Naive B cell (primary cell): ENCODE data around the gene SOBP. TPM values are rescaled to one million over a fixed set of nuclear protein-coding genes. Genes with fewer than 3 reads are reported as not detected.
A peak's percentile ranks its signal among the peaks of the same experiment; 100 is the strongest.

Source experiments
- ATAC-seq, 2 donors: fragments of 150-1000 bp; cut with Tn5 transposase; 2 replicates each; pipeline ENCODE4 v1.10.0; 2021; ENCODE audit warnings: low read depth in 2 of 2, mild to moderate bottlenecking in 2 of 2, moderate library complexity in 2 of 2
- DNase-seq: peaks from one replicate; pipeline ENCODE4 v3.0.0; 2022
- H3K27ac Mint-ChIP-seq, 6 donors: one replicate each; pipeline ENCODE4 v1.8.0; 2020 to 2022; ENCODE audit warnings: mild to moderate bottlenecking in 6 of 6, mixed read lengths in 6 of 6, moderate library complexity in 5 of 6, inconsistent platforms in 2 of 6
- H3K27me3 Mint-ChIP-seq, 3 donors: one replicate each; pipeline ENCODE4 v1.8.0; 2021 to 2022; ENCODE audit warnings: mixed read lengths in 3 of 3, mild to moderate bottlenecking in 1 of 3
- H3K36me3 Mint-ChIP-seq, 2 donors: one replicate each; pipeline ENCODE4 v1.8.0; 2020 to 2022; ENCODE audit warnings: mixed read lengths in 2 of 2, inconsistent platforms in 1 of 2, mild to moderate bottlenecking in 1 of 2
- H3K4me1 Mint-ChIP-seq, 3 donors: one replicate each; pipeline ENCODE4 v1.8.0; 2020 to 2022; ENCODE audit warnings: mixed read lengths in 3 of 3, inconsistent platforms in 1 of 3, mild to moderate bottlenecking in 1 of 3, moderate library complexity in 1 of 3
- H3K4me3 Mint-ChIP-seq, 8 donors: one replicate each; pipeline ENCODE4 v1.8.0; 2020 to 2022; ENCODE audit warnings: mild to moderate bottlenecking in 8 of 8, mixed read lengths in 8 of 8, moderate library complexity in 8 of 8, inconsistent platforms in 2 of 8
- H3K9me3 Mint-ChIP-seq, 7 donors: one replicate each; pipeline ENCODE4 v1.8.0; 2020 to 2022; ENCODE audit warnings: mixed read lengths in 7 of 7, mild to moderate bottlenecking in 5 of 7, inconsistent platforms in 2 of 7, moderate library complexity in 1 of 7
- polyA plus RNA-seq, 6 donors: library from polyadenylated mRNA; unstranded; fragments of 300-500 nt; fragmentation: Illumina TruSeq; gene quantifications; one replicate each; pipeline ENCODE4 v1.2.3, GENCODE V29; 2021; ENCODE audit warnings: low read depth in 6 of 6

SOBP gene
- polyA plus RNA-seq, 6 donors from 2014 or later, result 1.7 to 4.3 (median 2.3) TPM

DNA sequence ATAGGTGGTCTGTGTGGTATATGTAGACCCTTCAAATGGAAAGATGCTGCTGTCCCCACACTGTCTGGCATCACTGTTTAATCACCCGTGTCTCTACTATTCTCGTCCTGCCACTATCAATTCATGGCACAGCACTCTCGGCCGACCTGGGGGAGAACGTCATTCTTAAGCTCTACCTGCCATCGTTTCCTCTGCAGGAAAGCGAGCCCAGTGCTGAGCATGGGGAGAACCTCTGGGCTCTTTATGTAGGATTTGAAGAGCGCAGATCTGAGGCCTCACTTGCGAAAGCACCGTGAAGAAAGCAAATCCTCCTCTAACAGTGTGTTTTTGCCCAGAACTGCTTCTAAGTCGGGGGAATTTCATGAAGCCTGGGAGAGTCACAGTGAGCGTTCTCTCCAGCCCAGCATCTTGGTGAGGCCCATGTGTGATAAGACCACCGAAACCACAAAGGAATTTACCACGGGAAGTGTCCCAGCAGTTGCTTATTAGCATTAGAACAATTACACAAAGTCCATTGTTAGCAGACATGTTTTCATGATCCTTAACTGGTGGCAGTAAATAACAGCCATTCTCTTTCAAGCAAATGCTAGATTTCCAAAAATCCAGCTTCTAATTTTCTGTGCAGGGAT, 209.9 kb downstream of the SOBP start:
- H3K4me1 Mint-ChIP-seq, result peaks cover 0 to 7% (median 5%) of the 10 kb centered on the region in 3 donors
- H3K9me3 Mint-ChIP-seq, result no peaks in the 10 kb centered on the region
- H3K27ac Mint-ChIP-seq, result peak overlapping the region in 1 of 6 donors; percentile 66
- no peak overlapping the region for H3K4me3 Mint-ChIP-seq
- no peaks in the 10 kb centered on the region for H3K36me3 Mint-ChIP-seq
- no peak for ATAC-seq
- H3K27me3 Mint-ChIP-seq, result peaks cover 16 to 18% (median 17%) of the 10 kb centered on the region in 3 donors
- DNase-seq, result no peak

DNA sequence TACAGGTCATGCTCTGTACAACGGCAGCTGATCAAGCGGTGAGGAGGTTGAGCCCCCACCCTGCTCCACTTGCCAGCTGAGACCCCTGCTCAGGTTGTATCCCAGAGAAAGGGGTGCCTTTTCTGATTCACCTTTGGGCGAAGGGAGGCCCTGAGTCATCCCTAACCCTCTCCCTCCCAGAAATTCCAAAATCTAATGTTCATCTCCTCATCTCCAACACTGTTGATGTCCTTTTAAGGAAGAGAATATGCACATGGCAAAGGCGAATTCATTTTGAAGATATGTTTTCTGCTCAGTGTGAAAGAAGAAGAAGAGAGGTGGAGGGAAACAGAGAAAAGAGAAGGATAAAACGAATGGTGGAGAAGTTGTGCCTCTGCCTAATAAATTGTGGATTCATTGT, 213.7 kb downstream of the SOBP start:
- no peak for DNase-seq
- Mint-ChIP-seq H3K4me3 (no peak overlapping the region), H3K27ac (peak overlapping the region in 1 of 6 donors; percentile 83), H3K9me3 (no peaks in the 10 kb centered on the region), H3K4me1 (peaks cover 0 to 12% (median 5%) of the 10 kb centered on the region in 3 donors), H3K36me3 (peaks cover 0 to under 1% of the 10 kb centered on the region in 2 donors), H3K27me3 (peaks cover 0 to 2% (median under 1%) of the 10 kb centered on the region in 3 donors)
- no peak for ATAC-seq

DNA sequence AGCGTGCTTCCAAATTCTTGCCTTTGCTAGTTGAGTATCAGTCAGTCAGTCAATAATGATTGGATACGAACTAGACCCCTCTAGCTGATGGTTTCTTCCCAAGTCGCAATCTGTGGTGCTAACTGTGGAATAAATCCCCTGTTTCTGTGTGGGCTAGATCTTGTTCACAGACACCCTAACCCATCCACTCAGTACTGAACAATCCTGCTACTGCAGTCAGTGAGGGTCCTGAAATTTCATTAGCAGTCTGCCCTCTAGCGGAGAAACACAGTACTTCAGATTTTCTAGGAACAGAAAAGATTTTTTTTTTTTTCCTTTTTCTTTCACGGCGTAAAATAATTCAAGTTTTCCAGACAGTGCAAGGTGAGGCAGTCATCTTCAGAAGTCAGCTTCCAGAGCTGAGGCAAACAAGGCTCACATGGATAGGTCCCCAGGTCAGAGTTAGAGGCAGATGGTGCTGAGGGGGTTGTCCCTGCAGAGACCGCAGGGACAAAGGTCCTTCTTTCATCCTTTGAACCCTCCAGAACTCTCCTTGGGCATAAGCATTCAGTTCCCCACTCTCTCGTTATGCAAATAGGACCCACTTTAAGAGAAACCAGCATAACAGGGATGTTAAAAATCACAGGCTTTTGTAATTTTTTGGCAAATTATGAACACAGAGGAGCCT, 214.6 kb downstream of the SOBP start:
- peak; percentile 15 for DNase-seq
- Mint-ChIP-seq H3K9me3 (no peaks in the 10 kb centered on the region), H3K4me1 (peaks cover 0 to 12% (median 9%) of the 10 kb centered on the region in 3 donors), H3K4me3 (no peak overlapping the region), H3K36me3 (peaks cover 0 to 8% of the 10 kb centered on the region in 2 donors), H3K27ac (peak overlapping the region in 3 of 6 donors; percentile 6 to 72 (median 16)), H3K27me3 (no peaks in the 10 kb centered on the region)
- ATAC-seq, result peak; percentile 45 to 52

DNA sequence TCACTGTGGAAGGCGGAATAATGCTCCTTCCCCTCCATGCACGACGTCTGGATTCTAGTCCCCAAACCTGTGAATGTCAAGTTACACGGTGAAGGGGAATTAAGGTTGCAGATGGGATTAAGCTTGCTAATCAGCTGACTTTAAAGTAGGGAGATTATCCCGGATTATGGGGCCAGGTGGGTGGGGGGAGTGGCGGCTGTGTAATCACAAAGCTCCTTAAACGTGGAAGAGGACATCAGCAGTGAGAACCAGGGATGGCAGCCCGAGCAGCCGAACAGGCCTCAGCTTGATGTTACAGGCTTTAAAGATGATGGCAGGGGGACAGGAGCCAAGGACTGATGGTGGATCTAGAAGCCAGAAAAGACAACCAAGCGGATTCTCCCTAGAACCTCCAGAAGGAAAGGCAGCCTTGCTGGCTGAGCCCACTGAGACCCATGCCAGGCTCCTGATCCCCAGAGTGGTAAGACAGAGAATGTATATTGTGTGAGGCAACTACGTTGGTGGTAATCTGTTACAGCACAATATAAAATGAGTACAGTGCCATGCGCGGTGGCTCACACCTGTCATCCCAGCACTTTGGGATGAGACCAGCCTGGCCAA, 216.7 kb downstream of the SOBP start:
- H3K9me3 Mint-ChIP-seq, result no peaks in the 10 kb centered on the region
- H3K36me3 Mint-ChIP-seq, result peaks cover 0 to 8% of the 10 kb centered on the region in 2 donors
- peaks cover 0 to 12% (median 9%) of the 10 kb centered on the region in 3 donors for H3K4me1 Mint-ChIP-seq
- no peak overlapping the region for H3K4me3 Mint-ChIP-seq
- ATAC-seq, result no peak
- no peaks in the 10 kb centered on the region for H3K27me3 Mint-ChIP-seq
- DNase-seq, result no peak
- H3K27ac Mint-ChIP-seq, result peak overlapping the region in 1 of 6 donors; percentile 9

DNA sequence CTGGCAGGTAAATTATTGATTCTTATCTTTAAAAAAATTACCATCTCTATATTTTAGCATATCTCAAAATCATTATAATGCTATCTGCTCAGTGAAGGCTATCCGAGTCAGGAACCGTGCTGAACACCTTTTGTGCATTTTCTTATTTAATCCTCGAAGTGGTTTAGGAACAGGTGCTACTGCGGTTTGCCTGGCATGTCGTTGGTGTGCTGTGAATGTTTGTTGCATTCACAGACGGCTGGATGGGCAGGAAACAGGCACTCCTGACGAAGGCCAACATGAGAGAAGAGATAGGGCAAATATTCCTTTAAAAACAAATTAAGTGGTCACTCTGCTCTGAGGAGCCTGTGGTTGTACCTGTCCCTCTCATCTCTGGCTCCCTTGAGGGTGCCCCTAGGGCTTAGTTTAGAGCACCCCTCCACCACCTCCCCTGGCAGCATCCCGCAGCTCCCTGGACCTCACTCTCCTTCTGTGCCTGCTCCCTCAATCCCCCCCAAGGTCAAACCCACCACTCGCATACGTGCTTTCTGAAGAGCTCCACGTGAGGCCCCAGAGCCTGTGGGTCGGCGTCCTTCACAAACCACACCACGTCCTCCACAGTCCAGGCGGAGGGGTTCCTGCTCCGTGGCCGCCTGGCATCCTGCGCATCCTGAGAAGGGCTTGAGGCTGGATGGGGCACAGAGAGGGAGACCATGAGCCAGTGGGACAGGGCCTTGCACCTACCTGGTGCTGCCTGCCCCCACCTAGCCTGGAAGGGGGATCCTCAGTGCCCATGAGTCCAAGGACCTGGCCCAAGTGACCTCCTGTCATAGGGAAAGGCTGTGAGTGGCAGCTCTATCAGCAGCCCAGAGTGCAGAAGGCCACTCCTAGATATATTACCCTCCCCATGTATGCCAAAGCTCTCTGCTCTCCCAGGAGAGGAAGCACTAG, 217.7 kb downstream of the SOBP start:
- no peaks in the 10 kb centered on the region for H3K9me3 Mint-ChIP-seq
- no peak overlapping the region for H3K27ac Mint-ChIP-seq
- H3K27me3 Mint-ChIP-seq, result no peaks in the 10 kb centered on the region
- H3K4me3 Mint-ChIP-seq, result no peak overlapping the region
- DNase-seq, result no peak
- H3K36me3 Mint-ChIP-seq, result peaks cover 0 to 8% of the 10 kb centered on the region in 2 donors
- no peak for ATAC-seq
- H3K4me1 Mint-ChIP-seq, result peaks cover 5 to 20% (median 17%) of the 10 kb centered on the region in 3 donors

DNA sequence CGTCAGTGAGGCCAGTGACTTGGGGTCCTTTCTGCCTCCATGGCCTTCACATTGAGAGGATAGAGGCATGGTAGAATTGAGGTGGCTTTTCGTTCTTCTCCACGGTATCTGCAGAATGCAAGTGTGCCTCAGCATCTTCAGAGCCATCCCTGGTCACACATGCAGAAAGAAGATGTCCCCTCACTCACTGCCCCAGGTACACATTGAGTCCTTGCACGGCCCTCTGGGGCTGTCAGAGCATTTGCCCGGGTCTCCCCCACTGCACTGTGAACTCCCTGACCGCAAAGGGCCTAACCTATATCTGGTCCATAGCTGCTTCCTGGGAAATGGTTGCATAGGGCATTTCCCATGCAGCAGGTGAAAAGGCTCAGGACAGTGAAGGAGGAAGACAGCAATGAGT, 218.5 kb downstream of the SOBP start:
- DNase-seq, result no peak
- H3K4me1 Mint-ChIP-seq, result peaks cover 14 to 28% (median 25%) of the 10 kb centered on the region in 3 donors
- H3K27me3 Mint-ChIP-seq, result no peaks in the 10 kb centered on the region
- ATAC-seq, result no peak
- no peak overlapping the region for H3K4me3 Mint-ChIP-seq
- H3K27ac Mint-ChIP-seq, result no peak overlapping the region
- H3K36me3 Mint-ChIP-seq, result peaks cover 0 to 8% of the 10 kb centered on the region in 2 donors
- H3K9me3 Mint-ChIP-seq, result no peaks in the 10 kb centered on the region

DNA sequence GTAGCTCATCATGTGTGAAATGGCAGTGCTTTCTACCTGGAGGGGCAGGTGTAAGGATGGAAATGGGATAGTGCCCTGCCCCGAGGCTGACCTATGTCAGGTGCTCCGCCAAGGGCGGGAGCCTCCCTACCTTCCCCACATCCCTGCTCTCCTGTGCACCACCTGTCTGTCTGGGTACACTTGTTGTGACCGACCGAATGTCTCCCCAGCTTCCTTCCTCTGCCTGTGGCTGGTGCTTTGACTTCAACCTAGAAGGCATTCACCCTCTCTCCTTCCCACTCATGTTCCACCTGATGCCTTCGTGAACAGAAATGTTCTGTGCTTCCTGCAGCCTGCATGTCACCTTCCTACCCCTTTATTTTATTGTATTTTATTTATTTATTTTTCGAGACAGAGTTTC, 219.4 kb downstream of the SOBP start:
- no peaks in the 10 kb centered on the region for H3K9me3 Mint-ChIP-seq
- peaks cover 19 to 31% (median 28%) of the 10 kb centered on the region in 3 donors for H3K4me1 Mint-ChIP-seq
- no peak overlapping the region for H3K27ac Mint-ChIP-seq
- no peak for DNase-seq
- no peak for ATAC-seq
- H3K4me3 Mint-ChIP-seq, result no peak overlapping the region
- H3K36me3 Mint-ChIP-seq, result peaks cover 0 to 8% of the 10 kb centered on the region in 2 donors
- no peaks in the 10 kb centered on the region for H3K27me3 Mint-ChIP-seq

Other genes with a start within 250 kb of the SOBP start
- 10 to 100 TPM; 11.5 to 19.7 (median 16.6) TPM for gene PDSS2, start 30.6 kb upstream of the SOBP start, polyA plus RNA-seq